ENCODE data around the gene DPF3. TPM values are rescaled to one million over a fixed set of nuclear protein-coding genes. Genes with fewer than 3 reads are reported as not detected.

Gene DPF3
- polyA plus RNA-seq, 3 donors, result 3.8 to 4.8 (median 3.9) TPM

GRCh38 chr14:72647782-72648181 is 246.1 kb downstream of the DPF3 start:
- DNase-seq (ENCODE audit: extremely low read depth in 1 of 11, low read depth in 9 of 11, low spot score in 4 of 11), result no peak

GRCh38 chr14:72646861-72647528 is 246.9 kb downstream of the DPF3 start:
- DNase-seq (ENCODE audit: extremely low read depth in 1 of 11, low read depth in 9 of 11, low spot score in 4 of 11), result no peak

DNA sequence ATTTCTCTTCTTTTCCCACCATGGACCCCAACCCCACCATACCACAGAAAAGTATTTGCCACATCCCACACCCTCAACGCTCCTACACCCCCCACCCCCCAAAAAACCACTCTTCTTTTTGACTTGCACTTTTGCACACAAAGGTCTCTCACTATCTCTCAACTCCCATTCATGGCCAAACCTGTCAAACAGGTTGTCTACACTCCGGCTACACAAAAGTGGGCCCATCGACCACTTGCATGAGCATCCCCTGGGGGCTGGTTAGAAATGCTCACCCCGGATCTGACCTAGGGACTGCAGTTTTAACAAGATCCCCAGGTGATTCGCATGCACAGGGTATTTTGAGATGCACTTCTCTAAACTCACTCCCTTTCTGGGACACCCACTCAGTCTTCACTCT is 248.2 kb downstream of the DPF3 start:
- no peak for DNase-seq (ENCODE audit: extremely low read depth in 1 of 11, low read depth in 9 of 11, low spot score in 4 of 11)

- DNase-seq (ENCODE audit: extremely low read depth in 1 of 11, low read depth in 9 of 11, low spot score in 4 of 11), result no peak
Measured at GRCh38 chr14:72644758-72645489, 249.0 kb downstream of the DPF3 start.

DNA sequence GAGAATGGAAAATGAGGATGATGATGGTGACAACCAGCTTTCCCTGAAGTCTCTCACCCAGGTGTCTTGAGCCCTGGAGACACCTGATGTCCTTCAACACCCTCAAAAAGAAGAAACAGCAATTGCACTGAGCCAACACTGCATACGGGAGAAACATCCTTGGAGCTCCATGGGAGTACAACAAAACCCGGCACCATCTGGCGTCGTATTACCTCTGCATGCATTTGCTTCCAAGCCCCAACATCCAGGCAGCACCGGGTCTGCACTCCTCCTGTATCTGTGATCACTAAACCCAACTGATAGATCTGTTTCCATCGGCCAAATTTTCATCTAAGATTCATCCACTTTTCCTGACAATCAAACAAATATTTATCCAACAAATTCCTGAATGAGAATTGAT is 249.9 kb downstream of the DPF3 start:
- DNase-seq (ENCODE audit: extremely low read depth in 1 of 11, low read depth in 9 of 11, low spot score in 4 of 11), result no peak

DNA sequence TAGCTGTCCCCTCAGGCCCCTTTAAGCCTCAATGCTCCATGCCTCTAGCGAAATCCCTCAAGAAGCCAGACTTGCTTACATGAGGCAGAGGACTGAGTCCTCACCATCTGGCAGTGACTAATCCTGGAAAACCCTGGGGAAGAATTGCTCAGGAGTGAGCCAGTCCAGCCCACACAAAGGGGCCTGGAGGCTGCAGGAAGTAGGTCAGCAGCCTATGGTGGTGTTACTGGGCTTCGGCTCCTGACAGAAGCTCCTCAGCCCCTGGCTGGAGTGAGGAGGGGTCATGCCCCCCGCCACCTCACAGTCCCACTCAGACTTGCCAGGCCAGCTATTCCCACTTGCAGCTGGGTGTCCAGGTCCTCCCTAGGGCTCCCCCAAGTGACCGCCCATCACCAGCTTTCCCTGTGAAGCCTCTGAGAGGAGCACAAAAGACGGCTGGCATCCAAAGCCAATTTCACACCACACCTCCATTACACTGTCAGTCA is 250.5 kb downstream of the DPF3 start:
- DNase-seq (ENCODE audit: extremely low read depth in 1 of 11, low read depth in 9 of 11, low spot score in 4 of 11), result no peak

GRCh38 chr14:72640911-72641485 is 252.9 kb downstream of the DPF3 start:
- DNase-seq (ENCODE audit: extremely low read depth in 1 of 11, low read depth in 9 of 11, low spot score in 4 of 11), result no peak

- DNase-seq (ENCODE audit: extremely low read depth in 1 of 11, low read depth in 9 of 11, low spot score in 4 of 11), result no peak
Measured at GRCh38 chr14:72638021-72638420, 255.9 kb downstream of the DPF3 start.

DNA sequence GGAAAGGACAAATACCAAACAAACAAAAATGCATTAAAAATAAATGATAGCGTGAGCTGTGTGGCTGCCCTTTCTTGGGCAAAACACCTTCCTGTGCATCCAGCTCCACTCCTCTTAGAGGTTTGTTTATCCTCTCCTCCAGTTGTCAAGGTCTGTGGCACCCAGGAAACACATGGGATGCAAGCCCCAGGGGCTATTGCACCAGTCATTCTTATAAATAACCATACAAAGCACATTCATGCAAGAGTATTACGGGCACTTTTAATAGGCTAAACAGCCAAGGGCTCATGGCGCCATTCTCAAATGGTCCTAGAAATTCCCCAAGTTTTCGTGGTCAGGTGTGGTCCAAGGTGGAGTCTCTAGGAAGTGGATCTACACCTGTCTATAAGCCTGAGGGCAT is 257.0 kb downstream of the DPF3 start:
- no peak for DNase-seq (ENCODE audit: extremely low read depth in 1 of 11, low read depth in 9 of 11, low spot score in 4 of 11)

GRCh38 chr14:72636094-72636493 is 257.8 kb downstream of the DPF3 start:
- no peak for DNase-seq (ENCODE audit: extremely low read depth in 1 of 11, low read depth in 9 of 11, low spot score in 4 of 11)

DNA sequence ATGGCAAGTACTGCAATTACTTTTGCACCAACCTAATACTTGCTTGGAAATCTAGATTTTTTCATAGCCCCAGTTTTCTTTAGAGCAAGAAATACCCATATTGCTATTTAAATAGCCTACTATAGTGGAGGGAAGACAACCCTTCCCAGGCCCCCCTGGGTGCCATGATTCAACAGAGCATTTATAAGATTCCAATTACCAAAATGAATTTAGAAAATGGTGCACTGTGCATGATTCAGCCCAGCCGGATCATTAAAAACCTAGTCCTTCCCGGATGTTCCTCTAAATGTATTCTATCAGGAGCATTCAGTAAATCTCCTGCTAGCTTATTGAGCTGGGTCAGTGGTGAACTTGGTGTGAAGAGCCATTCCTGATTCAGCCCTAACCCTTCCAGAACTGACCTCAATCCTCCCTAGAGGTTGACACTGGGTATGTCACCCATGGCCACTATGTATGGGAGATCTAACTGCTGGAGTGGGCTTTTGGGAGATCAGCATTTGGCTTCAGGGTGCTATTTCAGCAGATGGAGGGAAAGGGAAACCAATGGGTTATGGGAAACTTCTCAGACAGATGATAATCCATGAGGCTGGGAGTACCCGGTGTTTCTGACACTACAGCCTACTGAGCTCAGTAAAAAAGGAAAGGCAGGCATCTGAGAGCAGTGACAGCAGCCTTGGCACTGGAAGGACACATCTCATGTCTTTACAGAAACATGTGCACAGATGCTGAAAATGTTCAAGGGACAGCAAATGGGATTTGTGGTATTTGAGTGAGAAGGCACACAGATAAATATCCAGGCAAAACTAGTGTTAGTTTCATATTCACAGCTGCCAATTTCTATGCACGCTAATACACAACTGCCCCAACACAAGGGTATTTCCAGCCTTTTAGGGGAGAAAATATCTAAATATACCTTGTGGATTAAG is 258.9 kb downstream of the DPF3 start:
- DNase-seq (ENCODE audit: extremely low read depth in 1 of 11, low read depth in 9 of 11, low spot score in 4 of 11), result no peak

DNA sequence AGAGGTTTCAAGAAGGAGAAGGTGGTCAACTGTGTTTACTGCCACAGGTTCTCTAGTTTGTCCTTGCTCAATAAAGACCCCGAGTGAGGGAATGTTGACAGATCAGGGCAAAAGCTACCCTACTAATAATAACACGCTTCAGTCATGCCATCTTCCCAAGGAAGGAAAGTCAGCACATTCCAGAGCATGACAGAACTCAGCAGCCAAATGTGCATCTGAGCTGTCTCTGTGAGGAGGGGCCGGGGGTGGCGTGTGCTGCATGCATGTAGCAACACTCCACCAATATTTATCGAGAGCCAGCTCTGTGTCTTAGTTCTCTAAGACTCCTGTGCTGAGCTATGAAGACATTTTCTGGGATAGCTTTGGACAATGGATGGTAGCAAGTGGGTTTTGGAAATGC is 260.4 kb downstream of the DPF3 start:
- DNase-seq (ENCODE audit: extremely low read depth in 1 of 11, low read depth in 9 of 11, low spot score in 4 of 11), result no peak

DNA sequence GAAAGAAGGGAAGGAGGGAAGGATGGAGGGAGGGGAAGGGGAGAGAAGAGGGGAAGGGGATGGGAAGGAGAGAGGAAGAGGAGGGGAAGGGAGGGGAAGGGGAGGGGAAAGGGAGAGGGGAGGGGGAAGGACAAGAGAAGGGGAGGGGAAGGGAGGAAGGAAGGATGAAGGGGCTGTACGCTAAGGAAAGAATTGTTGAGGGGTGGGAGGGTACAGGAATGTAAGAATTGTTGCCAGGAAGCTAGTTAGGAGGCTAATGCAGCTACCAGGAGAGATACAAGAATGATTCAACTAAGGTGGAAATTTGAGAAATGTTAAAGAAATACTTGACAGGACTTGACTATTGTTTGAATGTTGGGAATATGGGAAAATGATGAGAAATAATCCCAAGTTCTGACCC is 261.2 kb downstream of the DPF3 start:
- DNase-seq (ENCODE audit: extremely low read depth in 1 of 11, low read depth in 9 of 11, low spot score in 4 of 11), result no peak

GRCh38 chr14:72631401-72631800 is 262.5 kb downstream of the DPF3 start:
- no peak for DNase-seq (ENCODE audit: extremely low read depth in 1 of 11, low read depth in 9 of 11, low spot score in 4 of 11)

DNA sequence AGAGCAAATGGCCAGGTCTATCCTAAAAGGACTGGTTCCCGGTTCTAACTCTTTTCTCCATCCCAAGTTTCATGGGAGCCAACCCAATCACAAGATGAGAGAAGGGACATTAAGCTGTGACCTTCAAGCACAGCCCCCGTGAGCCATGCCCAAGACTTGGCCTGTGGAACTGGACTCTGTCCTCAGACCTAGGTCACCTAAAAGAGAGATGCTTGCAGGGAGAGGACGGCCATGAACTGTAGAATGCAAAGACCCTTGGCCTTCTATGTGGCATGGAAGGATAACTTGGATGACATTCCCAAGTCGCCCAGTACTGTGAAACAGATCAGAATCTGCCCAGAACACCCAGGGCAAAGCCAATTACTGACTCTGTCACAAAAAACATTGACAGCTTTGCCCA is 263.5 kb downstream of the DPF3 start:
- DNase-seq (ENCODE audit: extremely low read depth in 1 of 11, low read depth in 9 of 11, low spot score in 4 of 11), result no peak

DNA sequence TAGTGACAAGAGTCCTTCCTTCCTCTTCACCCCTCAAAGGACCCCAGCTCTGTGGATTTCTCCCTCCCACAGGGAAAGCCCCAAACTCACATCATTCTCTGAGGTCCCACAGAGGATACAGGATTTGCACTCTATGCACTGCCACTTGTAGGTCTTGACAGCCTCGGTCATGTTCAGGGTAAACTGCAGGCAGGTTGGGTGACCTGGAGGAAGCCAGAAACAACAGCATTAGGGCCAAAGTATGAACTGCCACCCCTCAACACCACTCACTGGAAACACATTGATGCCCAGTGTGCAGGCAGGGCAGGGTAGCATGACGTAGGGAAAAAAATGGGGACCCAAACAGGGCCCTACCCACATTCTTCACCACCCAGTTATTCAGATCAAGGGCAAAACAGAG is 264.4 kb downstream of the DPF3 start:
- no peak for DNase-seq (ENCODE audit: extremely low read depth in 1 of 11, low read depth in 9 of 11, low spot score in 4 of 11)

GRCh38 chr14:72625689-72626088 is 268.2 kb downstream of the DPF3 start:
- DNase-seq (ENCODE audit: extremely low read depth in 1 of 11, low read depth in 9 of 11, low spot score in 4 of 11), result no peak

DNA sequence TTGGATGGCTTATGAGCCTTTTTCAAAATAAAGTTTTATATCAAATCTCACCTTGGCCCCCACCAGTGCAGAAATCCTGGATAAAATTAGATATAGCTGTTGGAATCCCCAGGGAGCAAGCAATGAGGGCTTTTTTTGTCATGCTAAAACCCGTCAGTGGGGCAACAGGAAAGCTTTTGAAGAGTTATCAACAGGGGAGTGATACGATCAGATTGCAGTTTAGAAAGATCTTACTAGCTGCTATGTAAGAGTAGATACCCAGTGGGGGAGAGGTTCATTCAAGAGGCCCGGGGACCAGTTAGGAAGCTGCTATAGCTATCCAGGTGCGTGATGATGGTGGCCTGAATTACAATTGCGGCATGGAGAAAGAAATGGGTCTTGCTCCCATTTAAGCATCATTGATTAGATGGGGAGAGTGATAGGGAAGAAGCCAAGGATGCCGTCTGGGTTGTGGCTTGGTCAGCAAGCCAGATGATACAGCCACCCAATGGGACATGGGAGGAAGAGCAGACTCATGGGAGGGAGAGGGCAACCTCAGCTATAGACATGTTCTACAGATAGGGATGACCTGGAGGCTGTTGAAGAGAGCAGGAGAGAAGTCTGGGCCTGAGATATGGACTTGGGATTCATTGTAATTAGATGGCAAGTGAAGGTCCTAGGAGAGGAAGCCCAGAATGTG is 272.4 kb downstream of the DPF3 start:
- DNase-seq (ENCODE audit: extremely low read depth in 1 of 11, low read depth in 9 of 11, low spot score in 4 of 11), result no peak

DNA sequence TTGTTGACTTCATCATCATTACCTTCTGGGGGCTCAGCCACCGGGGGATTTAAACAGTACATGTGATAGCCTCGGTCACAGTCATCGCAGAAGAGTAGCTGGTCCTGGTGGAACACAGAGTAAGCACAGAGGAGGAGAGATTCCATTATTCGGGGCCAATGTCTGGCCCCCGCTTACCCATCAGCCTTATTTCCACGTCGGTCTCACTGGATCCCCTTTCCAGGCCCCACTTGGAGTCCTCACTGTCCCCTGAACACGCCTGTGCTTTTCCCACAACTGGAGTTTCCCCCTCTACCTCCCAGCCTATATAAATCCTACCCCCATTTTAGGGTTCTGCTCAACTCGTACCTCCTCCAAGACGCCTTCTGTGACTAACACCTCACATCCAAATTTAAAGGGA is 274.0 kb downstream of the DPF3 start:
- DNase-seq (ENCODE audit: extremely low read depth in 1 of 11, low read depth in 9 of 11, low spot score in 4 of 11), result no peak
